Esophagus squamous epithelium (tissue), 4 donors: ENCODE measurements around the gene FILIP1.

ENCODE experiments used
- CTCF ChIP-seq, 6 experiments: fragments of 450-650 bp in 4 of 6; fragments of 200-600 bp in 2 of 6; sonication (generic) in 2 of 6; IDR thresholded peaks; one replicate each; pipeline ENCODE4 v1.5.1; 2016 to 2019; ENCODE audit warnings: antibody characterized with exemption in 6 of 6, mild to moderate bottlenecking in 4 of 6, moderate library complexity in 4 of 6
- POLR2A ChIP-seq, 4 donors: fragments of 450-650 bp; IDR thresholded peaks; one replicate each; pipeline ENCODE4 v1.6.1; 2017; ENCODE audit warnings: antibody characterized with exemption in 4 of 4, mild to moderate bottlenecking in 4 of 4, moderate library complexity in 3 of 4

GRCh38 chr6:75272145-75272840 lies 221.3 kb downstream of the FILIP1 start:
- TF ChIP-seq CTCF (IDR thresholded peaks at IDR 0.05) (no peak), POLR2A (IDR thresholded peaks at IDR 0.05) (no peak)
